Activated CD4-positive, alpha-beta T cell treated with anti-CD3 and anti-CD28 coated beads for 48 hours (primary cell): ENCODE data around the gene CAVIN2.
A peak's percentile ranks its signal among the peaks of the same experiment; 100 is the strongest.

ENCODE experiments used
- DNase-seq: peaks from one replicate; pipeline ENCODE4 v3.0.0-alpha.2; 2020

Gene CAVIN2

GRCh38 chr2:191838526-191838925 lies 8.4 kb downstream of the CAVIN2 start:
- DNase-seq: no peak

GRCh38 chr2:191836853-191837769 lies 9.8 kb downstream of the CAVIN2 start:
- DNase-seq: no peak

GRCh38 chr2:191836471-191836852 lies 10.4 kb downstream of the CAVIN2 start:
- DNase-seq: no peak

- no peak for DNase-seq
Measured at GRCh38 chr2:191835539-191836350, 11.1 kb downstream of the CAVIN2 start.

DNA sequence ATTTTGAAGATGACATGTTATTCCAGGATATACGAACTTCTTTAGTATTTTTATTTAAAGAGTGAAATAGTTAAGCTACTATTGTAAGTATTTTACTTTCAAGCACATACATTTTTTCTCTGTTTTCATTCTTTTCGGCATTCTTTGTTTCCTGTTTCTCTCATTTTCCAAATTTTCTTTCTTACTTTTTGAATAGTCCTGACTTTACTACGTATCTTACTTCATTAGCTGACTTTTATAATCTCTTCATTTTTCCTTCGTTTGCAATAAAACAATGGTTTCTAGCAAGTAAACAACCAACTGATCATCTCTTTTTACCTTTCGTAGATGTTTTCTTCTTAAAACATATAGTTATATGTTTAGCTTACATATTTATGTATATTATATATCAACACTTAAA lies 11.8 kb downstream of the CAVIN2 start:
- DNase-seq: no peak

DNA sequence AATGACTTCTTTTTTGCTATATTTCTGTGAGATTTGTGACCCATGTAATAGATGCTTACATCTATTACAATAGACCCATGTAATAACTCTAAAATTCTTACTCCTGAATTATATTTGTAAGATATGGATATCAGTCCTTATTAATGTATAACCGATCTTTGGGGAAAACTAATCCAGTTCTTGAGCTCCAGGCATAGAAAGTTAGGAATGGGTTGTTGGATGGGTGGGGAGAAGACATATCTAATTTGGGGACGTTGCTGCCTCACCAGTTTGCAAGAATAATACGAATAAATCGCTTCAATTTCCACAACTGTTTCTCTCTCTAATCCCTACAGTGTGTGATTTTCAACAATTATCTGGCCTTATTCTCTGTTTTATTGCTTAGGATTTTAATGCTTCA lies 13.5 kb downstream of the CAVIN2 start:
- DNase-seq: no peak

GRCh38 chr2:191832668-191833067 lies 14.2 kb downstream of the CAVIN2 start:
- DNase-seq: no peak

DNA sequence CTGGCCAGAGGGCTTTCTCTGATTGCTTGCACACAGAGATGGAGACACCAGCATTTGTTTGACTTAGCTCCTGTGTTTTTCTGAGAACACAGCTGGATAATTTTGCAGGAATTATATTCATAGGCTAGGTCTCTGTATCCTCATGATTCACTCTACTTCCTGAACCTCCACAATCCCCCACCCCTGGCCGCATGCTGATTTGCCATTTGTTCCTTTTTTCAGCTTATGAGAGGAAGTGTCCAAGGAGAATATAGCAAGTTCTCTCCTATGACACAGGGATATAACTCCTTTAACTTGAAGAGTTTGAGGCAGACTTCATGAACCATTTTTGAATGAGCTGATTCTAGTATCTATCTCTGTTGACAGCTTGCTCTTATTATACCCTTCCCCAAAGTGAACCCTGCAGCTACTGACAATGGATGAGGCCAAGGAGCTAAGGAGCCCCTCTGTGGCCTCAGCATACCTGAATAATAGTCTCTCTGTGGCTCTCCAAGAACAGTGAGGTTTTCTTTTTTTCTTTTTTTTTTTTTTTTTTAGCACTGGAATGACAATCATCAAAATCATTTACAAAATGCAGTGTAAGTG lies 15.4 kb downstream of the CAVIN2 start:
- DNase-seq: no peak

- no peak for DNase-seq
Measured at GRCh38 chr2:191824398-191824797, 22.5 kb downstream of the CAVIN2 start.

DNA sequence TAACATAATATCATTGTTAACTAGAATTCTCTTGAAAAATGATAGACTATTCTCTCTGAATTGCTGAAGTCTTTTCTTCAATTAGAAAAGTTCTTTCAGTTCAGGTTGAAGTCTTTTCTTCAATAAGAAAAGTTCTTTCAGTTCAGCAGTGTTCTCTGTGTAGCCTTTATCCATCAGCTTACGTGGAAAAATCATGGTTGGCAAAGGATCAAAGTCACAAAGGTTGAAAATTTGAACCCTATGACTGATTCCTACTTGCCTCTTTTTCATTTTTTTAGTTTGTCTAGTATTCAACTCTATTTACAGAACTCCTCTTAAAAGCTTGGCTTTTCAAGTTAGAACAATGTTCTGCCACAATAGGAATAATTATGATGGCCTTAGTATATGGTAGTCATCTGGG lies 25.8 kb downstream of the CAVIN2 start:
- no peak for DNase-seq

GRCh38 chr2:191818725-191819350 lies 28.1 kb downstream of the CAVIN2 start:
- no peak for DNase-seq

GRCh38 chr2:191818133-191818532 lies 28.8 kb downstream of the CAVIN2 start:
- no peak for DNase-seq

DNA sequence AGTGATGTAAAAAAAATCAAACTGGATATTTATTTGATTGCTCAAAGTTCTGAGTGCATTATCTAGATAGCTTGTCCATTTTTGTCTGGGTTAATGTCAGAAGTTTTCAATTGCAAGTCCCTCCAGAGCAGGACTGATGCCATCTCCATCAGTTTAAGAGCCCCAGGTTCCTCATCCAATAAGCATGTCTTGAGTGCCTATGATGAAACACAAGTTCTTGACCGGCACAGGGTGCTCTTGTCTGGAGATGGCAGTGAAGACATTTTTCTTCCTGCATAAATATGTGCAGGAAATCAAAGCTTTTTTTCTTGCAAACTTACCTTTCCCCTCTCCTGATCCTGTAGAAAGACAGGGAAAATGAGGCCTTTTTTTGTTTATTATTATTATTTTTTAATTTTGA lies 31.9 kb downstream of the CAVIN2 start:
- DNase-seq: no peak

- DNase-seq: no peak
Measured at GRCh38 chr2:191813943-191814342, 32.9 kb downstream of the CAVIN2 start.

GRCh38 chr2:191811807-191812602 lies 34.9 kb downstream of the CAVIN2 start:
- peak; percentile 55 for DNase-seq

DNA sequence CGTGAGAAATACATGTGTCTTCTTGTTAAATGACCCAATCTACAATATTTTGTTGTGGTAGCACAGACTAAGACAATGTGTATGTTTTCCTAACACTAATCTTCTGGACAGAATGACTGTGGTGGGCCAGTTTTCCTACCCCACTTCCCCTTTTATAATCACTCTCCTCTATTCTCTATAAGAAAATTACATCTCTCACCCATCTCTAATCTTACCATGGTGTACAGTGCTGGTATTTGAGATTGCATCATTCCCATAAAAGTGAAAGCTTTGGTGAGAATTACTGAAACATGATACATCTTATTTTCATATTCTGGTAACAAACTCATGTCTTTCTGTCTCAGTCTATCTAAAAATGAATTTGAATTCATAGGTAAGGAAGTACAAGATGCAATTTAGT lies 40.5 kb downstream of the CAVIN2 start:
- DNase-seq: no peak

GRCh38 chr2:191804766-191805165 lies 42.1 kb downstream of the CAVIN2 start:
- DNase-seq: no peak

DNA sequence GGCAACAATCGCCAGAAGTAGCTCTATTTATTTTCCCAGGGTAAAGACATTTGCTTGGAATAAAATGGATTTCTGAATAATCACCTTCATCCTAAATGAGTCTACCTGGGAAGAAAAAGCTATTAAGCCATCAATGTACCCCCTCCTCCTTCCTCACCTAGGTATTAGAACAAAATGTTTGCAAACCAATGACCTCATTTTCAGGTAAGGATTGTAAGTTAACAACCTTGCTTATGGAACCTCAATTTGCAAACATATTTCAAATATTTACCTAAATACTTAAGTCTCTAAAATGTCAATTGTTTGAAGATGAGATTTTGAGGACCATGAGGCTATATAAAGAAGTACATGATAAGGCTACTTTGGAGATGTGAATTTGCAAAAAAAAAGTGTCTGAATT lies 43.9 kb downstream of the CAVIN2 start:
- DNase-seq: no peak

- DNase-seq: no peak
Measured at GRCh38 chr2:191802180-191802579, 44.7 kb downstream of the CAVIN2 start.

DNA sequence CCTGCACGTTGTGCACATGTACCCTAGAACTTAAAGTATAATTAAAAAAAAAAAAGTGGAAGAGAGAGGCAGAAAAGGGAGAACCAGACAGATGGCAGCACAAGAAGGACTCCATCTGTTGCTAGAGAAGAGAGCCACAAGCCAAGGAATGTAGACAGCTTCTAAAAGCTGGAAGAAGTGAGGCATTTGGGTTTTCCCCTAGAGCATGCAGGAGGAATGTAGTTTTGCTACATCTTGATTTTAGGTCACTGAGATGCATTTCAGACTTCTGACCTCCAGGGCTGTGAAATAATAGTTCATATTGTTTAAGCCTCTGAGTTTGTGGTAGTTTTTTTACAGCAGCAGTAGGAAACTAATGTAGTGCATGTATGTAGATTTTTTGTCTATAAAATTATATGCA lies 46.0 kb downstream of the CAVIN2 start:
- DNase-seq: no peak

DNA sequence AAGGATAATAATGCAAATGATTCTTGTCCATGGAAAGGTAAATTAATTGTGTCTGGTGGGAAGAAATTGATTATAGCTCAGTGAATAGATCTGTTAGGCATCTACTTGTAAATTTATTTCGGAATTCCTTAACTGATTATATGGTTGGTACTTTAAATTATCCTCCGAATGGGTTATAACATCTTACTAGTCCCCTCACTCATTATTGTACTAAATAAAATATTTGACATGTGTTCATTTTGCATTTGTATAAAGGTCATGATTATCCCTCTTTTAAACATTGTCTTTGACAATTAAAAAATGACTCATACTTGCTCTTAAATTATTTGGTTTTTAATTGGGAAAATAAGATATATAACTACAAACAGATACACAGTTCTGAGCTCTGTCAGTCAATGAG lies 47.4 kb downstream of the CAVIN2 start:
- no peak for DNase-seq
